H1 (cell line): ENCODE data around the gene CGNL1. TPM values are rescaled to one million over a fixed set of nuclear protein-coding genes. Genes with fewer than 3 reads are reported as not detected.

Experiments
- CTCF ChIA-PET: fragments of 300-600 bp; sonication (Branson Sonifier 250); formaldehyde crosslinking; loops from one replicate; lab custom pipeline; 2021; ENCODE audit not compliant: partially characterized antibody; lab: Charles Lee
- POLR2A ChIA-PET: fragments of 300-600 bp; sonication (Branson Sonifier 250); formaldehyde crosslinking; loops from one replicate; lab custom pipeline; 2021; ENCODE audit warnings: inconsistent platforms; ENCODE audit not compliant: partially characterized antibody; lab: Charles Lee
- DNase-seq, 2 experiments: peaks; one replicate each; pipeline versions ENCODE4 v3.0.0 to v3.0.0-alpha.2; 2010 to 2022; ENCODE audit warnings: low spot score in 2 of 2, low read depth in 1 of 2, mixed read lengths in 1 of 2
- FAIRE-seq: peaks from 2 replicates; lab custom pipeline; 2011; peaks lifted over from hg19 to GRCh38; lab: Jason Lieb, UNC
- H2AFZ ChIP-seq: 2 replicates; pipeline ENCODE4 v1.8.1; 2012; ENCODE audit warnings: low read length, inconsistent platforms
- H2AK5ac ChIP-seq: 2 replicates; pipeline ENCODE4 v1.6.1; 2013; ENCODE audit warnings: low read depth, low read length
- H2BK120ac ChIP-seq: replicated peaks from 2 replicates; pipeline ENCODE3; 2013; ENCODE audit warnings: low read depth, low read length, inconsistent platforms
- H2BK12ac ChIP-seq: 2 replicates; pipeline ENCODE4 v1.6.1; 2013; ENCODE audit warnings: low read depth, low read length
- H2BK15ac ChIP-seq: 2 replicates; pipeline ENCODE4 v1.6.1; 2013; ENCODE audit warnings: low read length
- H2BK20ac ChIP-seq: 2 replicates; pipeline ENCODE4 v1.6.1; 2013; ENCODE audit warnings: low read length
- H2BK5ac ChIP-seq: 2 replicates; pipeline ENCODE4 v1.6.1; 2013; ENCODE audit warnings: low read depth, low read length
- H3K14ac ChIP-seq: 2 replicates; pipeline ENCODE4 v1.6.1; 2013; ENCODE audit warnings: inconsistent platforms; ENCODE audit not compliant: insufficient read length
- H3K18ac ChIP-seq: 2 replicates; pipeline ENCODE4 v1.6.1; 2013; ENCODE audit warnings: low read length; ENCODE audit errors: extremely low read depth
- H3K23ac ChIP-seq: 2 replicates; pipeline ENCODE4 v1.6.1; 2013; ENCODE audit warnings: inconsistent platforms; ENCODE audit not compliant: insufficient read length
- H3K23me2 ChIP-seq: 2 replicates; pipeline ENCODE4 v1.6.1; 2013; ENCODE audit warnings: low read depth, low read length
- H3K27ac ChIP-seq: 2 replicates; pipeline ENCODE4 v1.6.1; 2011; ENCODE audit warnings: low read depth, low read length, inconsistent platforms
- H3K27me3 ChIP-seq, 4 experiments: replicated peaks in 1 of 4; 1 replicate in 1 of 4; 2 replicates in 3 of 4; pipeline versions ENCODE4 v1.6.1 to v1.8.1; 2011 to 2013; ENCODE audit warnings: low read length in 3 of 4, mild to moderate bottlenecking in 3 of 4, inconsistent platforms in 2 of 4, mixed read lengths in 2 of 4, moderate library complexity in 1 of 4; ENCODE audit not compliant: control insufficient read depth in 3 of 4, insufficient read depth in 3 of 4; ENCODE audit errors: extremely low read depth in 1 of 4
- H3K36me3 ChIP-seq, 4 experiments: 2 replicates each; pipeline versions ENCODE4 v1.6.1 to v1.8.1; 2011 to 2013; ENCODE audit warnings: mild to moderate bottlenecking in 4 of 4, low read length in 3 of 4, moderate library complexity in 2 of 4, control low read depth in 1 of 4, inconsistent platforms in 1 of 4; ENCODE audit not compliant: insufficient read depth in 4 of 4, control insufficient read depth in 2 of 4
- H3K4ac ChIP-seq: replicated peaks from 2 replicates; pipeline ENCODE3; 2013; ENCODE audit warnings: low read length, low read depth, mixed read lengths, inconsistent platforms; ENCODE audit not compliant: insufficient read length
- H3K4me1 ChIP-seq, 4 experiments: replicated peaks in 1 of 4; 1 replicate in 1 of 4; 2 replicates in 3 of 4; pipeline versions ENCODE4 v1.6.1 to v1.8.1; 2011 to 2013; ENCODE audit warnings: low read length in 3 of 4, inconsistent platforms in 2 of 4, mixed read lengths in 1 of 4; ENCODE audit not compliant: insufficient read depth in 4 of 4, control insufficient read depth in 3 of 4
- H3K4me2 ChIP-seq, 2 experiments: 2 replicates each; pipeline versions ENCODE4 v1.6.1 to v1.8.1; 2011 to 2013; ENCODE audit warnings: low read depth in 2 of 2, low read length in 2 of 2, control low read depth in 1 of 2, inconsistent platforms in 1 of 2, mild to moderate bottlenecking in 1 of 2; ENCODE audit not compliant: insufficient read depth in 1 of 2
- H3K4me3 ChIP-seq, 4 experiments: fragments of 200-600, 300-600 bp in 1 of 4; sonication (generic), shearing (Covaris generic), sonication (Bioruptor Twin) in 1 of 4; 2 replicates each; pipeline versions ENCODE4 v1.5.1 to v1.8.1; 2011 to 2016; ENCODE audit warnings: low read length in 4 of 4, low read depth in 3 of 4, control low read depth in 2 of 4, inconsistent platforms in 2 of 4, mild to moderate bottlenecking in 2 of 4, mixed read lengths in 1 of 4, moderate library complexity in 1 of 4; ENCODE audit not compliant: insufficient read depth in 2 of 4; ENCODE audit errors: extremely low read depth in 1 of 4
- H3K56ac ChIP-seq: replicated peaks from 2 replicates; pipeline ENCODE3; 2013; ENCODE audit warnings: low read depth, mild to moderate bottlenecking, mixed read lengths, low read length, inconsistent platforms; ENCODE audit not compliant: insufficient read length
- H3K79me1 ChIP-seq: 2 replicates; pipeline ENCODE4 v1.6.1; 2013; ENCODE audit warnings: low read depth, low read length, control low read depth
- H3K79me2 ChIP-seq, 2 experiments: 2 replicates each; pipeline versions ENCODE4 v1.6.1 to v1.8.1; 2012 to 2013; ENCODE audit warnings: low read length in 2 of 2, mild to moderate bottlenecking in 2 of 2, inconsistent platforms in 1 of 2; ENCODE audit not compliant: insufficient read depth in 2 of 2, control insufficient read depth in 1 of 2
- H3K9ac ChIP-seq, 4 experiments: replicated peaks in 1 of 4; 1 replicate in 1 of 4; 2 replicates in 3 of 4; pipeline versions ENCODE4 v1.6.1 to v1.8.1; 2011 to 2013; ENCODE audit warnings: low read depth in 3 of 4, low read length in 3 of 4, control low read depth in 2 of 4, mild to moderate bottlenecking in 2 of 4, moderate library complexity in 2 of 4, inconsistent platforms in 1 of 4; ENCODE audit errors: extremely low read depth in 1 of 4
- H3K9me3 ChIP-seq, 2 experiments: 2 replicates each; pipeline versions ENCODE4 v1.6.1 to v1.8.1; 2012 to 2013; ENCODE audit warnings: mild to moderate bottlenecking in 2 of 2, moderate library complexity in 2 of 2, control low read depth in 1 of 2, inconsistent platforms in 1 of 2, low read depth in 1 of 2, low read length in 1 of 2, mixed read lengths in 1 of 2; ENCODE audit not compliant: insufficient read depth in 2 of 2
- H4K20me1 ChIP-seq, 2 experiments: replicated peaks in 1 of 2; 2 replicates each; pipeline versions ENCODE3 to v1.8.1; 2011 to 2013; ENCODE audit warnings: inconsistent platforms in 2 of 2, low read length in 2 of 2, mild to moderate bottlenecking in 1 of 2; ENCODE audit not compliant: insufficient read depth in 2 of 2, control insufficient read depth in 1 of 2
- H4K5ac ChIP-seq: 2 replicates; pipeline ENCODE4 v1.6.1; 2013; ENCODE audit warnings: low read length, low read depth, mixed read lengths, inconsistent platforms; ENCODE audit not compliant: insufficient read length
- H4K8ac ChIP-seq: 2 replicates; pipeline ENCODE4 v1.8.0; 2013; ENCODE audit warnings: mild to moderate bottlenecking, moderate library complexity, low read length, inconsistent platforms; ENCODE audit not compliant: insufficient read depth; ENCODE audit errors: extremely low read depth
- H4K91ac ChIP-seq: replicated peaks from 2 replicates; pipeline ENCODE3; 2013; ENCODE audit warnings: low read length, mixed read lengths, inconsistent platforms; ENCODE audit not compliant: insufficient read length
- BRCA1 ChIP-seq: IDR thresholded peaks from 2 replicates; pipeline ENCODE4 v1.6.1; 2012; ENCODE audit warnings: low read depth, low read length, improper control_type of control experiment
- CHD1 ChIP-seq: IDR thresholded peaks from 2 replicates; pipeline ENCODE4 v1.6.1; 2012; ENCODE audit warnings: low read depth, low read length, improper control_type of control experiment
- FOSL1 ChIP-seq: IDR thresholded peaks from 2 replicates; pipeline ENCODE4 v1.6.1; 2011; ENCODE audit warnings: mild to moderate bottlenecking, low read depth, low read length, moderate library complexity; ENCODE audit not compliant: insufficient read depth
- GTF2F1 ChIP-seq: IDR thresholded peaks from 2 replicates; pipeline ENCODE4 v1.6.1; 2012; ENCODE audit warnings: low read depth, low read length, improper control_type of control experiment, borderline replicate concordance
- HDAC2 ChIP-seq, 2 experiments: fragments of 300-600 bp in 1 of 2; sonication (generic) in 1 of 2; IDR thresholded peaks; 2 replicates each; pipeline ENCODE4 v1.6.1; 2011 to 2012; ENCODE audit warnings: low read depth in 2 of 2, low read length in 2 of 2, mild to moderate bottlenecking in 2 of 2, moderate library complexity in 2 of 2, borderline replicate concordance in 1 of 2, inconsistent platforms in 1 of 2
- HDAC6 ChIP-seq: IDR thresholded peaks from one replicate; pipeline ENCODE4 v1.7.1; 2012; ENCODE audit warnings: low read depth, mild to moderate bottlenecking, inconsistent platforms, low read length, moderate library complexity
- RFX5 ChIP-seq: IDR thresholded peaks from 2 replicates; pipeline ENCODE4 v1.6.1; 2011; ENCODE audit warnings: low read depth, low read length, improper control_type of control experiment, borderline replicate concordance
- SAP30 ChIP-seq: fragments of 300-600 bp; sonication (generic); IDR thresholded peaks from 2 replicates; pipeline ENCODE4 v1.7.1; 2012; ENCODE audit warnings: low read length, moderate library complexity, mild to moderate bottlenecking, inconsistent platforms; ENCODE audit not compliant: insufficient read depth, insufficient replicate concordance
- SIN3A ChIP-seq, 2 experiments: IDR thresholded peaks in 1 of 2; conservative IDR thresholded peaks in 1 of 2; 2 replicates each; pipeline ENCODE4 v1.6.1; 2011 to 2012; ENCODE audit warnings: low read length in 2 of 2, improper control_type of control experiment in 1 of 2, low read depth in 1 of 2, mild to moderate bottlenecking in 1 of 2
- SIX5 ChIP-seq: IDR thresholded peaks from 2 replicates; pipeline ENCODE4 v1.6.1; 2011; ENCODE audit warnings: mild to moderate bottlenecking, low read depth, low read length
- SP1 ChIP-seq: IDR thresholded peaks from 2 replicates; pipeline ENCODE4 v1.6.1; 2011; ENCODE audit warnings: low read depth, low read length
- TAF1 ChIP-seq: IDR thresholded peaks from 2 replicates; pipeline ENCODE4 v1.6.1; 2011; ENCODE audit warnings: mild to moderate bottlenecking, low read depth, low read length
- TBP ChIP-seq: IDR thresholded peaks from 2 replicates; pipeline ENCODE4 v1.6.1; 2011; ENCODE audit warnings: low read depth, low read length, improper control_type of control experiment
- TEAD4 ChIP-seq: IDR thresholded peaks from 2 replicates; pipeline ENCODE4 v1.6.1; 2012; ENCODE audit warnings: low read depth, low read length, inconsistent platforms, mixed read lengths
- WGBS, 2 experiments: shearing (Covaris generic) in 1 of 2; methylation state at CpG; one replicate each; pipeline versions ENCODE4 v1.1.6 to v1.1.7; 2013 to 2015; ENCODE audit warnings: low lambda C conversion rate in 2 of 2, mixed read lengths in 2 of 2, inconsistent platforms in 1 of 2, low coverage in 1 of 2, missing lambda C conversion rate in 1 of 2; ENCODE audit not compliant: insufficient replicate concordance in 2 of 2, insufficient coverage in 1 of 2, insufficient read length in 1 of 2; ENCODE audit errors: extremely low coverage in 1 of 2, missing lambda C conversion rate in 1 of 2; 5-methylcytosine and 5-hydroxymethylcytosine counted together
- polyA plus RNA-seq, 7 experiments: library from polyadenylated mRNA; depleted of rRNA in 3 of 7; stranded (reverse) in 5 of 7; unstranded in 2 of 7; fragments of >200 nt in 5 of 7; fragments of 200-250 nt in 2 of 7; gene quantifications; 1 replicate in 5 of 7; 2 replicates in 1 of 7; 4 replicates in 1 of 7; pipeline versions ENCODE4 v1.2.1 to v1.2.3, GENCODE V29; 2011 to 2013; ENCODE audit warnings: missing spikeins in 2 of 7, mixed read lengths in 2 of 7
- total RNA-seq: library from RNA; stranded (reverse); fragmentation: NEBNext Ultra II Directional; extraction: Animal tissue kit (Norgen Biotek cat#: 25700); gene quantifications from 2 replicates; pipeline ENCODE4 v1.2.1, GENCODE V29; 2021

Gene CGNL1
- total and polyA plus RNA-seq, 2 of the 8 experiments (the other 6 are each of a cell fraction or from before 2014, with no cell fraction given): 21.8 to 75.6 TPM

GRCh38 chr15:57418635-57419034 is 42.3 kb downstream of the CGNL1 start:
- Histone ChIP-seq H3K36me3 (peaks cover 0 to 4% (median 0%) of the 10 kb centered on the region in 4 experiments; a peak in 2 of 8 replicates), H2BK15ac (no peak overlapping the region), H2AFZ (no peak overlapping the region), H3K23me2 (no peaks in the 10 kb centered on the region), H2BK5ac (no peak overlapping the region), H2BK120ac (no peak overlapping the region), H3K56ac (no peak overlapping the region), H4K20me1 (peaks cover 2 to 4% of the 10 kb centered on the region in 2 experiments), H4K8ac (0 out of 2 replicates have a peak overlapping the region, but pooled peaks have one; percentile 53), H3K27me3 (no peaks in the 10 kb centered on the region), H2BK12ac (no peak overlapping the region), H3K4ac (no peak overlapping the region), H3K27ac (no peak overlapping the region), H4K5ac (no peak overlapping the region), H3K18ac (no peak overlapping the region), H3K9me3 (no peaks in the 10 kb centered on the region), H2AK5ac (no peak overlapping the region), H3K79me1 (peaks cover 16% of the 10 kb centered on the region), H3K4me1 (peaks cover 1 to 6% (median 3%) of the 10 kb centered on the region in 4 experiments; a peak in 3 of 7 replicates), H3K79me2 (peaks cover 3 to 86% of the 10 kb centered on the region in 2 experiments; a peak in 2 of 4 replicates), H3K4me2 (no peak overlapping the region), H3K14ac (no peak overlapping the region), H3K4me3 (no peak overlapping the region), H2BK20ac (no peak overlapping the region), H3K23ac (no peak overlapping the region), H4K91ac (no peak overlapping the region), H3K9ac (no peak overlapping the region)
- WGBS, 2 experiments: 95% methylated on average over 13 of the region's 13 CpGs; no CpG with 5 or more reads in 1 of the 2 experiments
- POLR2A ChIA-PET: interaction anchor here (1.4 to 2.1 kb wide), 2 partner anchors 9 kb away, joined by 5 to 7 read pairs; no protein-coding TSS in a partner anchor
- FAIRE-seq: no peak
- TF ChIP-seq TAF1 (no peak), RFX5 (no peak), SP1 (no peak), SAP30 (no peak), HDAC2 (IDR thresholded peaks at IDR 0.05; ENCODE audit: borderline replicate concordance in 1 of 2, low read depth in 2 of 2, low read length in 2 of 2) (no peak), BRCA1 (no peak), GTF2F1 (no peak), FOSL1 (no peak), TBP (no peak), HDAC6 (no peak), TEAD4 (no peak), SIX5 (no peak), CHD1 (no peak), SIN3A (conservative IDR thresholded peaks at IDR 0.05 in 1 of 2, IDR thresholded peaks at IDR 0.05 in 1 of 2; ENCODE audit: low read depth in 1 of 2, low read length in 2 of 2) (no peak)
- CTCF ChIA-PET: interaction anchor here (1.0 to 1.2 kb wide), 3 partner anchors 54 to 78 kb away, joined by 3 to 4 read pairs (median 4); no protein-coding TSS in a partner anchor
- peak in 1 of 2 experiments; percentile 34 for DNase-seq
